H1 (cell line): ENCODE data around the gene FBLN2. TPM values are rescaled to one million over a fixed set of nuclear protein-coding genes. Genes with fewer than 3 reads are reported as not detected.

Experiments used
- CBX8 ChIP-seq: fragments of 300-800, 300-1000 bp; sonication (generic); IDR thresholded peaks from 2 replicates; pipeline ENCODE4 v1.7.1; 2016; ENCODE audit warnings: low read depth, low read length, borderline replicate concordance
- CHD7 ChIP-seq: fragments of 300-600 bp; sonication (generic); IDR thresholded peaks from 2 replicates; pipeline ENCODE4 v1.7.1; 2012; ENCODE audit warnings: low read length, moderate library complexity, mild to moderate bottlenecking, inconsistent platforms; ENCODE audit not compliant: insufficient replicate concordance
- SUZ12 ChIP-seq: fragments of 200-600 bp; sonication (generic); IDR thresholded peaks from 2 replicates; pipeline ENCODE4 v1.6.1; 2012; ENCODE audit warnings: mild to moderate bottlenecking, inconsistent platforms, low read length, moderate library complexity, mixed read lengths
- TAF7 ChIP-seq: optimal IDR thresholded peaks from 2 replicates; pipeline ENCODE3; 2011; ENCODE audit warnings: low read depth, mild to moderate bottlenecking, inconsistent platforms, low read length, moderate library complexity, borderline replicate concordance
- TEAD4 ChIP-seq: IDR thresholded peaks from 2 replicates; pipeline ENCODE4 v1.6.1; 2012; ENCODE audit warnings: low read depth, low read length, inconsistent platforms, mixed read lengths
- polyA plus RNA-seq, 7 experiments: library from polyadenylated mRNA; depleted of rRNA in 3 of 7; stranded (reverse) in 5 of 7; unstranded in 2 of 7; fragments of >200 nt in 5 of 7; fragments of 200-250 nt in 2 of 7; gene quantifications; 1 replicate in 5 of 7; 2 replicates in 1 of 7; 4 replicates in 1 of 7; pipeline versions ENCODE4 v1.2.1 to v1.2.3, GENCODE V29; 2011 to 2013; ENCODE audit warnings: missing spikeins in 2 of 7, mixed read lengths in 2 of 7
- total RNA-seq: library from RNA; stranded (reverse); fragmentation: NEBNext Ultra II Directional; extraction: Animal tissue kit (Norgen Biotek cat#: 25700); gene quantifications from 2 replicates; pipeline ENCODE4 v1.2.1, GENCODE V29; 2021

FBLN2 gene
- total and polyA plus RNA-seq, 2 of the 8 experiments (the other 6 are each of a cell fraction or from before 2014, with no cell fraction given) = 17.4 to 24.2 TPM

GRCh38 chr3:13587442-13587841 is 38.5 kb downstream of the FBLN2 start (continued):
- TF ChIP-seq CHD7 (no peak), TAF7 (no peak), SUZ12 (no peak), CBX8 (no peak), TEAD4 (no peak)
